ENCODE data around the gene CYP2A6. TPM values are rescaled to one million over a fixed set of nuclear protein-coding genes. Genes with fewer than 3 reads are reported as not detected.

Gene CYP2A6
- total RNA-seq, 2 experiments from 2014 or later = not detected

- DNase-seq = peak in 4 of 14 experiments; percentile 32 to 50 (median 41)
- peaks cover 71% of the 10 kb centered on the region for H3K36me3 Mint-ChIP-seq (ENCODE audit: low read depth)
- intact Hi-C loops (cut with DNase I, micrococcal nuclease) = loop anchor here (5.0 kb wide), 2 partner anchors 143 to 193 kb away; no protein-coding TSS in a partner anchor
These were observed 45.4 kb downstream of the CYP2A6 start for GRCh38 chr19:40804783-40805242.

GRCh38 chr19:40803857-40804782 is 46.1 kb downstream of the CYP2A6 start:
- ChIA-PET POLR2A (interaction anchor here (0.7 to 6.9 kb wide), 8 partner anchors 15 to 460 kb away, joined by 3 to 198 read pairs (median 5); partner anchors contain the start of genes ACTMAP, HNRNPUL1, MIA and RAB4B), CTCF (interaction anchor here (4.3 kb wide), 1 partner anchor 27 kb away, joined by 40 read pairs; the partner anchor contains the start of genes MIA and RAB4B)
- peaks cover 94% of the 10 kb centered on the region for H3K4me1 ChIP-seq (ENCODE audit: insufficient read depth, low read length)
- Mint-ChIP-seq H3K9me3 (no peaks in the 10 kb centered on the region), H3K4me1 (ENCODE audit: low read depth) (peaks cover 74% of the 10 kb centered on the region), H3K4me3 (peak overlapping the region; percentile 96), H3K36me3 (ENCODE audit: low read depth) (peaks cover 72% of the 10 kb centered on the region), H3K27me3 (no peaks in the 10 kb centered on the region), H3K27ac (peak overlapping the region; percentile 90)
- DNase-seq (peak; percentile 46 to 96 (median 62)), ATAC-seq (ENCODE audit: poor library complexity) (peak; percentile 66)
- H3K4me3 ChIP-seq (ENCODE audit: low read length) = peak overlapping the region; percentile 96
- H3K9me3 ChIP-seq (ENCODE audit: control insufficient read depth in 1 of 2, insufficient read depth in 1 of 2, low read length in 2 of 2) = no peaks in the 10 kb centered on the region
- peaks cover 54% of the 10 kb centered on the region for H3K36me3 ChIP-seq (ENCODE audit: insufficient read depth, low read length)
- peak overlapping the region; percentile 86 to 88 for H3K27ac ChIP-seq (ENCODE audit: low read depth in 1 of 2, low read length in 2 of 2)
- H3K27me3 ChIP-seq (ENCODE audit: control insufficient read depth in 1 of 2, insufficient read depth in 2 of 2, low read length in 2 of 2) = no peaks in the 10 kb centered on the region
- intact Hi-C loops (cut with DNase I, micrococcal nuclease) = loop anchor here (2.0 to 5.0 kb wide), 3 partner anchors 87 to 192 kb away; partner anchors contain the start of genes COQ8B (in 1 of the 2) and ITPKC (in 1 of the 2)
- TF ChIP-seq, protein P1, sequence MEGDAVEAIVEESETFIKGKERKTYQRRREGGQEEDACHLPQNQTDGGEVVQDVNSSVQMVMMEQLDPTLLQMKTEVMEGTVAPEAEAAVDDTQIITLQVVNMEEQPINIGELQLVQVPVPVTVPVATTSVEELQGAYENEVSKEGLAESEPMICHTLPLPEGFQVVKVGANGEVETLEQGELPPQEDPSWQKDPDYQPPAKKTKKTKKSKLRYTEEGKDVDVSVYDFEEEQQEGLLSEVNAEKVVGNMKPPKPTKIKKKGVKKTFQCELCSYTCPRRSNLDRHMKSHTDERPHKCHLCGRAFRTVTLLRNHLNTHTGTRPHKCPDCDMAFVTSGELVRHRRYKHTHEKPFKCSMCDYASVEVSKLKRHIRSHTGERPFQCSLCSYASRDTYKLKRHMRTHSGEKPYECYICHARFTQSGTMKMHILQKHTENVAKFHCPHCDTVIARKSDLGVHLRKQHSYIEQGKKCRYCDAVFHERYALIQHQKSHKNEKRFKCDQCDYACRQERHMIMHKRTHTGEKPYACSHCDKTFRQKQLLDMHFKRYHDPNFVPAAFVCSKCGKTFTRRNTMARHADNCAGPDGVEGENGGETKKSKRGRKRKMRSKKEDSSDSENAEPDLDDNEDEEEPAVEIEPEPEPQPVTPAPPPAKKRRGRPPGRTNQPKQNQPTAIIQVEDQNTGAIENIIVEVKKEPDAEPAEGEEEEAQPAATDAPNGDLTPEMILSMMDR (IDR thresholded peaks at IDR 0.05) = no peak

More at GRCh38 chr19:40804783-40805242, 45.4 kb downstream of the CYP2A6 start:
- H3K4me3 Mint-ChIP-seq = peak overlapping the region; percentile 96
- no peaks in the 10 kb centered on the region for H3K9me3 ChIP-seq (ENCODE audit: control insufficient read depth in 1 of 2, insufficient read depth in 1 of 2, low read length in 2 of 2)
- peaks cover 77% of the 10 kb centered on the region for H3K4me1 Mint-ChIP-seq (ENCODE audit: low read depth)
- H3K4me1 ChIP-seq (ENCODE audit: insufficient read depth, low read length) = peaks cover 100% of the 10 kb centered on the region
- CTCF ChIA-PET = interaction anchor here (0.8 to 4.3 kb wide), 3 partner anchors 14 to 142 kb away, joined by 3 to 40 read pairs (median 24); partner anchors contain the start of genes MIA and RAB4B
- no peaks in the 10 kb centered on the region for H3K9me3 Mint-ChIP-seq
- H3K4me3 ChIP-seq (ENCODE audit: low read length) = peak overlapping the region; percentile 96
- POLR2A ChIA-PET = interaction anchor here (0.6 to 4.2 kb wide), 9 partner anchors 14 to 459 kb away, joined by 3 to 59 read pairs (median 5); partner anchors contain the start of genes ACTMAP, BLVRB, COQ8B and HNRNPUL1
- peak overlapping the region; percentile 86 to 88 for H3K27ac ChIP-seq (ENCODE audit: low read depth in 1 of 2, low read length in 2 of 2)
- peak overlapping the region; percentile 90 for H3K27ac Mint-ChIP-seq
- H3K36me3 ChIP-seq (ENCODE audit: insufficient read depth, low read length) = peaks cover 61% of the 10 kb centered on the region
- H3K27me3 Mint-ChIP-seq = no peaks in the 10 kb centered on the region
- TF ChIP-seq, protein P1 (IDR thresholded peaks at IDR 0.05) = no peak
- no peaks in the 10 kb centered on the region for H3K27me3 ChIP-seq (ENCODE audit: control insufficient read depth in 1 of 2, insufficient read depth in 2 of 2, low read length in 2 of 2)
- no peak for ATAC-seq (ENCODE audit: poor library complexity)

GRCh38 chr19:40803170-40803856 is 46.9 kb downstream of the CYP2A6 start:
- CTCF ChIA-PET = no interaction called here
- Histone ChIP-seq H3K9me3 (ENCODE audit: control insufficient read depth in 1 of 2, insufficient read depth in 1 of 2, low read length in 2 of 2) (no peaks in the 10 kb centered on the region), H3K36me3 (ENCODE audit: insufficient read depth, low read length) (peaks cover 46% of the 10 kb centered on the region), H3K27me3 (ENCODE audit: control insufficient read depth in 1 of 2, insufficient read depth in 2 of 2, low read length in 2 of 2) (no peaks in the 10 kb centered on the region), H3K4me3 (ENCODE audit: low read length) (peak overlapping the region; percentile 96), H3K4me1 (ENCODE audit: insufficient read depth, low read length) (peaks cover 87% of the 10 kb centered on the region), H3K27ac (ENCODE audit: low read depth in 1 of 2, low read length in 2 of 2) (peak overlapping the region; percentile 80 to 86)
- no peak for ATAC-seq (ENCODE audit: poor library complexity)
- intact Hi-C loops (cut with DNase I, micrococcal nuclease) = loop anchor here (2.0 to 5.0 kb wide), 3 partner anchors 87 to 191 kb away; partner anchors contain the start of genes COQ8B (in 1 of the 2) and ITPKC (in 1 of the 2)
- H3K27ac Mint-ChIP-seq = peak overlapping the region; percentile 90
- POLR2A ChIA-PET = interaction anchor here (0.8 to 6.9 kb wide), 5 partner anchors 16 to 460 kb away, joined by 3 to 198 read pairs (median 5); partner anchors contain the start of genes MIA and RAB4B
- TF ChIP-seq, protein P1 (IDR thresholded peaks at IDR 0.05) = no peak
- H3K4me3 Mint-ChIP-seq = peak overlapping the region; percentile 96
- no peaks in the 10 kb centered on the region for H3K9me3 Mint-ChIP-seq
- peaks cover 79% of the 10 kb centered on the region for H3K4me1 Mint-ChIP-seq (ENCODE audit: low read depth)
- peaks cover 73% of the 10 kb centered on the region for H3K36me3 Mint-ChIP-seq (ENCODE audit: low read depth)
- DNase-seq = no peak
- H3K27me3 Mint-ChIP-seq = no peaks in the 10 kb centered on the region

Measured in CD4-positive, alpha-beta T cell (primary cell).